Inflammatory macrophage treated with lipopolysaccharide for 1 hour (primary cell): ENCODE results near the gene ECEL1.
"Not testable (repeated sequence)": the region's sequence is repeated elsewhere in the genome, so short reads cannot be mapped to it uniquely, and the experiment has no call there.

Experiments
- DNase-seq, 2 donors: peaks; one replicate each; pipeline ENCODE4 v3.0.0-alpha.2; 2020 to 2022

The ECEL1 gene, protein sequence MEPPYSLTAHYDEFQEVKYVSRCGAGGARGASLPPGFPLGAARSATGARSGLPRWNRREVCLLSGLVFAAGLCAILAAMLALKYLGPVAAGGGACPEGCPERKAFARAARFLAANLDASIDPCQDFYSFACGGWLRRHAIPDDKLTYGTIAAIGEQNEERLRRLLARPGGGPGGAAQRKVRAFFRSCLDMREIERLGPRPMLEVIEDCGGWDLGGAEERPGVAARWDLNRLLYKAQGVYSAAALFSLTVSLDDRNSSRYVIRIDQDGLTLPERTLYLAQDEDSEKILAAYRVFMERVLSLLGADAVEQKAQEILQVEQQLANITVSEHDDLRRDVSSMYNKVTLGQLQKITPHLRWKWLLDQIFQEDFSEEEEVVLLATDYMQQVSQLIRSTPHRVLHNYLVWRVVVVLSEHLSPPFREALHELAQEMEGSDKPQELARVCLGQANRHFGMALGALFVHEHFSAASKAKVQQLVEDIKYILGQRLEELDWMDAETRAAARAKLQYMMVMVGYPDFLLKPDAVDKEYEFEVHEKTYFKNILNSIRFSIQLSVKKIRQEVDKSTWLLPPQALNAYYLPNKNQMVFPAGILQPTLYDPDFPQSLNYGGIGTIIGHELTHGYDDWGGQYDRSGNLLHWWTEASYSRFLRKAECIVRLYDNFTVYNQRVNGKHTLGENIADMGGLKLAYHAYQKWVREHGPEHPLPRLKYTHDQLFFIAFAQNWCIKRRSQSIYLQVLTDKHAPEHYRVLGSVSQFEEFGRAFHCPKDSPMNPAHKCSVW

GRCh38 chr2:232487385-232488096 lies at the start of gene ECEL1:
ECEL1 (minus strand) TSS chr2:232487834; CDS start chr2:232486653, 1,181 bp downstream.
- DNase-seq, result no peak

- DNase-seq, result no peak
Measured at GRCh38 chr2:232537079-232537478, 49.4 kb upstream of the ECEL1 start.

GRCh38 chr2:232535761-232536530 lies 48.3 kb upstream of the ECEL1 start:
- peak in 1 of 2 donors; percentile 44 for DNase-seq

- no peak for DNase-seq
Measured at GRCh38 chr2:232534940-232535651, 47.5 kb upstream of the ECEL1 start.

GRCh38 chr2:232533944-232534710 lies 46.5 kb upstream of the ECEL1 start:
- DNase-seq, result no peak

GRCh38 chr2:232532821-232533220 lies 45.2 kb upstream of the ECEL1 start:
- not testable (repeated sequence) for DNase-seq

- no peak for DNase-seq
Measured at GRCh38 chr2:232532419-232532818, 44.8 kb upstream of the ECEL1 start.

DNA sequence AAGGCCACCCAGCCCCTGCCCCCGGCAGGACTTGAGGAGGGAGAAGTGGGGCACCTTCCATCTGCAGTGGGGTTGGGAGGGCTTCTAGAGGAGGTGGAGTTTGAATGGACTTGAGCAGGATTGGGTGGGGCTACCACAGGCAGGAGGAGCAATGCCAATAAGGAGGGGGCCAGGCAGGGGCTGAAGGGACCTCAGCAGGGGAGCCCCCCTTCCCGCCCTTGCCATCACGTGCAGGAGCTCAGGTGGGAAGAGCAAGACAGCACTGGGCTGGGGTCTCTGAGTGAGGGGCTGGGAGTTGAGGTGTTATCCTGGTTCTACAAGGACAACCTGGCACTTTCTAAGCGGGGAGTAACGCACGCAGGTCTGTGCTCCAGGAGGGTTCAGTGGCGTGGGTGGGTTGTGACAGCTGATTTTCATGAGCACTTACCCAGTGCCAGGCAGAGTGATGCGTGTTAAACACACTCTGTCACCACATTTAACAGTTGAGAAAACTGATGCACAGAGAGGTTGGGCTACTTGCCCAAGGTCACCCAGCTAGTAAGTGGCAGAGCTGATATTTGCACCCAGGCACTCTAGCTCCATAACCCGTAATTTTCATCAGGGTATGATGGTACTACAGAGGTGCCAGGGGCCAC lies 43.1 kb upstream of the ECEL1 start:
- DNase-seq, result no peak

- no peak for DNase-seq
Measured at GRCh38 chr2:232529806-232530547, 42.3 kb upstream of the ECEL1 start.

DNA sequence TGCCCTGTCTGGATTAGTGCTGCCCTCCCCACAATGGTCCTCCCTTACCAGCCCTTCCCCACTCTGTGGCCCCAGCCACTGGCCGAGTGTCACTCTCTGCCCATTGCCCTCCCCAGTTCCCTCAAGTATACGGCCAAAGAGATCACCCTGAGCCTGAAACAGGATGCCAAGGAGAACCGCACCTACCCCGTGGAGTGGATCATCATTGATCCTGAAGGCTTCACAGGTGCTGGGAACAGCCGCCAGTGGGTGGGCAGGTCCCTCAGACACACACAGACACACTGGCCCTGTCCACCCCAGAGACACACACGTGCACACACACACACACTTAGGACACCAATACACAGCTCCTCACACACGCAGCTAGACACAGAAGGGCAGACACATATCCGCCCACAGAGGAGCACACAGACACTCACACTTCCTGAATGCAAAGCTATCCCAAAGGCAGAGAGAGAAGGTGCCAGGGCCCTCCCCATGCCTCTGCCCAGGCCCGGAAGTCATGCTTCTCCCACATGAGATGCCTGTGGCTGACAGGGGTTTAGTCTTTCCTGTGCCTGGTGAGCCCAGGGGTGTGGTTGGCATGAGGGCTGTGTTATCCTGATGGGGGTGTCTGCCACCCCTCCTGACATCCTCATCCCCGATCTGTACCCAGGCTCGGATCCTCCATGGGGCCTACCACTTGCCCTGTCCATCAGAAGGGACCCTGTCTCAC lies 41.3 kb upstream of the ECEL1 start:
- DNase-seq, result peak; percentile 37 to 54

DNA sequence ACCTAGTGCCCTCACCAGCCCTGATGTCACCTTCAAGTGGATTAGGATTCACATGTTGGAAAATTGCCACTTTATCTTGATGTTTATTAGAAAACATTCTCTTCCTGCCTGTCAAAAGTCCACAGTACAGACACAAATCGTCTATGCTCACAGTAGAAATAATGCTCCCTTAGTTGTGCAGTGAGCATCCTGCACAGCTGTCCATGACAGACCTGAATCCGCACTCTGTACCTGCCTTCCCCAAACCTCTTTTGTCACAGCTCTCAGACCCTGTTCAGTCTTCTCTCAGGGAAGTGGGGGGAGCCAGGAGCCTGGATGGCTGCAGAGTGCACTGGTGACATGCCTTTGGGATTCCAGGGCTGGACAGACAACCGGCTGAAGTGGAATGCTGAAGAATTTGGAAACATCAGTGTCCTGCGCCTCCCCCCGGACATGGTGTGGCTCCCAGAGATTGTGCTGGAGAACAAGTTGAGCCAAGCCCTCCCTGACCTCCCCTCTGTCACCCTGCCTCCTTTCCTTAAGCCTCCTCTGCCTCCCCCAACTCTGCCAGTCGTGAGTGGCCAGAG lies 40.4 kb upstream of the ECEL1 start:
- no peak for DNase-seq

GRCh38 chr2:232526372-232526941 lies 38.8 kb upstream of the ECEL1 start:
- DNase-seq, result no peak

DNA sequence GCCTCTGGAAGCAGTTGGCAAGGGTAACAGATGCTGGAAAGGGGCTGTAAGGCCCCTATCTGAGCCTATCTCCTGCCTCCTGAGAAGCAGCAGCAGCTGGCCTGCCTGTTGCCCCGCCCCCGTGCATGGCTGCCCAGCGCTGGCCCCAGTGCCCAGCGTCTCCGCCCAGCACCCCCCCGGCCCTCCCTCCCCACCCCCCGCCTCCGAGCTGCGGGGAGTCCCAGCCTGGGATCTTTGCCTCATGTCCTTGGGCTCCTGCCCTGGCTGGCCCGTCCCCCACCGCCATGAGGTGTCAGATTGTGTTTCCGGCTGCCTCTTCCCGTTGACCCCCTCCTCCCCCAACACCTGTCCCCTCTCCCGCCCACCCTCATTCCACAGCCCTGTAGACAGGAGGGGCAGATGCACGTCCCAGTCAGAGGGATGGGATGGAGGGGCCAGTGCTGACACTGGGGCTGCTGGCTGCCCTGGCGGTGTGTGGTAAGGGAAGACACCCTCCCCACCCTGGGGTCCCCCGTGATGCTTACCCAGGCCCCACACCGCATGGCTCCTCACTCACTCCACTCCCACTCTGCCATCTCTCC lies 38.2 kb upstream of the ECEL1 start, which contains the start of gene CHRND:
TSS of gene CHRND (plus strand) at position 370 of the 581 bp plus-strand sequence. CDS start at position 426, 56 bp downstream.
- DNase-seq, result no peak

GRCh38 chr2:232525199-232525598 lies 37.6 kb upstream of the ECEL1 start:
- DNase-seq, result no peak

DNA sequence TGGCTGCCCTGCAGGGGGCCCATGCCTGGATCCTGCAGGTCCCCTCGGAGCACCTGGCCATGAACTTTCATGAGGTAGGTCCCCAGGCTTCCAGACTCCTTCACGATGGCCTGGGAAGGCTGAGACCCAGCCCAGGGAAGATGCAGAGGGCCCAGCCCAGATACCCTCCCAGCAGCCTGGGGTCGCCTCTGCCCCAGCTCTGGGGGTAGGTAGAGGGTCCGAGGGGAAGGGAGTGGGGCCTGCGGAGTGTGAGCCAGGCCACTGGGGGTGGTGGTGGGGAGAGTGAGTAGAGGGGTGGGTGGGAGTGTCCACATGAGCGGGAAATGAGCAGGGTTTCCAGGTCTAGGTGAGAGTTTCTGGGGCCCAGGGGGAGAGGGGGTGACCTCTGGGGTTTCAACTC lies 37.1 kb upstream of the ECEL1 start:
- no peak for DNase-seq

DNA sequence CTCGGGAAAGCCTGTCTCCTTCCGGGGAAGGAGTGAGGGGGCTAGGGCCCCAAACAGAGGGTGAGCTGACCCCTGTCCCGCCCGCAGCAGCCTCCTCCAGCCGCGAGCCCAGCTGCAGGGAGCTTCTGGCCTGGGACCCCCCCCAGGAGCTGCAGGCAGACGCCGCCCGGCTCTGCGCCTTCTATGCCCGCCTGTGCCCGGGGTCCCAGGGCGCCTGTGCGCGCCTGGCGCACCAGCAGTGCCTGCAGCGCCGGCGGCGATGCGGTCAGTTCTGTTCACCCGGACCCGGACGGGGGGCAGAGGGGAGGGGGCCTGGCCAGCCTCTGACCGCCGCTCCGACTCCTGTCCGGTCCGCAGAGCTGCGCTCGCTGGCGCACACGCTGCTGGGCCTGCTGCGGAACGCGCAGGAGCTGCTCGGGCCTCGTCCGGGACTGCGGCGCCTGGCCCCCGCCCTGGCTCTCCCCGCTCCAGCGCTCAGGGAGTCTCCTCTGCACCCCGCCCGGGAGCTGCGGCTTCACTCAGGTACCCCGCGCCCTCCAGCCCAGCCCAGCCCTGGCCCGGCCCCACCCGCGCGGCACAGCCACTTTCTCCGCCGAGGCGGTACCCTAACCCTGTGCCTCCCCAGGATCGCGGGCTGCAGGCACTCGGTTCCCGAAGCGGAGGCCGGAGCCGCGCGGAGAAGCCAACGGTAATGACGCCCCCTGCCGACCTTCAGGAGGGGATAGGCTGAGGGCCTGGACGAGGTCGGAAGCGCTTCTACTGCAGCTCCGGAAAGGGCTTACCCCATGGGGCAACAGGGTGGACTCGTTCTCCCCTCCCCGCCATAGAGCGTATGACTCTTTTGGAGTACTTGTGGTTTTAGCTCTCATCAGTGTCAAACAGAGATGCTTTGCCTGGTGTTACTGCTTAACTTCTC lies 36.3 kb upstream of the ECEL1 start:
- DNase-seq, result peak; percentile 15 to 40

DNA sequence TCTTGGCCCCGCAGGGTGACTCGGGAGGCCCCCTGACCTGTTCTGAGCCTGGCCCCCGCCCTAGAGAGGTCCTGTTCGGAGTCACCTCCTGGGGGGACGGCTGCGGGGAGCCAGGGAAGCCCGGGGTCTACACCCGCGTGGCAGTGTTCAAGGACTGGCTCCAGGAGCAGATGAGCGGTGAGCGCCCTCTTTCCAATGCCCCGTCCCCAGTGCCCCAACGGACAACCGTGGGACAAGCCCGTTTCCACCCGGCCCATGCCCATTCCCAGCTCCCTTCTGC lies 35.7 kb upstream of the ECEL1 start:
- DNase-seq, result no peak
